LNCAP (cell line): Measurements from ENCODE around the gene CRCP.

Experiments
- CTCF ChIP-seq: fragments of 450-650 bp; IDR thresholded peaks from 2 replicates; pipeline ENCODE4 v1.5.1; 2017; ENCODE audit warnings: mild to moderate bottlenecking

Gene CRCP

GRCh38 chr7:66181329-66181728, 66.7 kb downstream of the CRCP start:
- no peak for TF ChIP-seq CTCF

GRCh38 chr7:66181845-66182244, 67.2 kb downstream of the CRCP start:
- no peak for TF ChIP-seq CTCF

GRCh38 chr7:66182920-66183319, 68.3 kb downstream of the CRCP start:
- TF ChIP-seq CTCF = no peak

- no peak for TF ChIP-seq CTCF
Observed at GRCh38 chr7:66183700-66184099, 69.1 kb downstream of the CRCP start.

GRCh38 chr7:66185680-66186187, 71.1 kb downstream of the CRCP start:
- no peak for TF ChIP-seq CTCF

- no peak for TF ChIP-seq CTCF
Observed at GRCh38 chr7:66186991-66187390, 72.3 kb downstream of the CRCP start.

GRCh38 chr7:66187905-66188304, 73.3 kb downstream of the CRCP start:
- TF ChIP-seq CTCF = no peak

GRCh38 chr7:66188645-66189044, 74.0 kb downstream of the CRCP start:
- TF ChIP-seq CTCF = no peak
